Measurements from ENCODE around the gene FMNL2.

- TF ChIP-seq CTCF (IDR thresholded peaks at IDR 0.05) (no peak), POLR2A (IDR thresholded peaks at IDR 0.05) (no peak)
Observed at GRCh38 chr2:152292991-152293390, 42.0 kb upstream of the FMNL2 start.

Measured in esophagus squamous epithelium (tissue), 4 donors.